IPS-NIHi7 (cell line): Measurements from ENCODE around the gene FAM135A.
"Not testable (repeated sequence)": the region's sequence is repeated elsewhere in the genome, so short reads cannot be mapped to it uniquely, and the experiment has no call there.

Experiments used
- DNase-seq: peaks from one replicate; pipeline ENCODE4 v3.0.0; 2012; ENCODE audit warnings: mixed read lengths; ENCODE audit errors: extremely low spot score

FAM135A gene

GRCh38 chr6:70547313-70547712 lies 134.0 kb downstream of the FAM135A start:
- peak; percentile 7 for DNase-seq

GRCh38 chr6:70547905-70548304 lies 134.6 kb downstream of the FAM135A start:
- no peak for DNase-seq

- no peak for DNase-seq
Observed at GRCh38 chr6:70549327-70549726, 136.0 kb downstream of the FAM135A start.

- DNase-seq = peak; percentile 11
Observed at GRCh38 chr6:70551566-70551965, 138.3 kb downstream of the FAM135A start.

GRCh38 chr6:70552286-70552940 lies 139.1 kb downstream of the FAM135A start:
- DNase-seq = not testable (repeated sequence)

GRCh38 chr6:70552974-70553373 lies 139.7 kb downstream of the FAM135A start:
- no peak for DNase-seq

- DNase-seq = no peak
Observed at GRCh38 chr6:70557998-70558397, 144.7 kb downstream of the FAM135A start.

- not testable (repeated sequence) for DNase-seq
Observed at GRCh38 chr6:70562401-70562800, 149.1 kb downstream of the FAM135A start.

- no peak for DNase-seq
Observed at GRCh38 chr6:70563530-70563929, 150.2 kb downstream of the FAM135A start.

- peak; percentile 99 for DNase-seq
Observed at GRCh38 chr6:70566751-70567382, 153.6 kb downstream of the FAM135A start, which contains the start of gene SDHAF4. Gene SDHAF4 (plus strand): TSS chr6:70566930. CDS start chr6:70566941, 11 bp downstream.

- no peak for DNase-seq
Observed at GRCh38 chr6:70574643-70575042, 161.3 kb downstream of the FAM135A start.

- DNase-seq = no peak
Observed at GRCh38 chr6:70575899-70576495, 162.7 kb downstream of the FAM135A start.

- no peak for DNase-seq
Observed at GRCh38 chr6:70586114-70586513, 172.8 kb downstream of the FAM135A start.

- DNase-seq = no peak
Observed at GRCh38 chr6:70590400-70590799, 177.1 kb downstream of the FAM135A start.

- no peak for DNase-seq
Observed at GRCh38 chr6:70592391-70593117, 179.2 kb downstream of the FAM135A start.

GRCh38 chr6:70593118-70593486 lies 179.8 kb downstream of the FAM135A start:
- no peak for DNase-seq

- DNase-seq = no peak
Observed at GRCh38 chr6:70599187-70599586, 185.9 kb downstream of the FAM135A start.

GRCh38 chr6:70601014-70601413 lies 187.7 kb downstream of the FAM135A start:
- DNase-seq = no peak

GRCh38 chr6:70604254-70604653 lies 190.9 kb downstream of the FAM135A start:
- no peak for DNase-seq

GRCh38 chr6:70607371-70607770 lies 194.1 kb downstream of the FAM135A start:
- DNase-seq = not testable (repeated sequence)

GRCh38 chr6:70609181-70609580 lies 195.9 kb downstream of the FAM135A start:
- not testable (repeated sequence) for DNase-seq
